ENCODE results near the gene RIMS3. TPM values are rescaled to one million over a fixed set of nuclear protein-coding genes. Genes with fewer than 3 reads are reported as not detected.

The RIMS3 gene
- total and polyA plus RNA-seq, 9 donors, result 1.3 to 12.6 (median 4.4) TPM

DNA sequence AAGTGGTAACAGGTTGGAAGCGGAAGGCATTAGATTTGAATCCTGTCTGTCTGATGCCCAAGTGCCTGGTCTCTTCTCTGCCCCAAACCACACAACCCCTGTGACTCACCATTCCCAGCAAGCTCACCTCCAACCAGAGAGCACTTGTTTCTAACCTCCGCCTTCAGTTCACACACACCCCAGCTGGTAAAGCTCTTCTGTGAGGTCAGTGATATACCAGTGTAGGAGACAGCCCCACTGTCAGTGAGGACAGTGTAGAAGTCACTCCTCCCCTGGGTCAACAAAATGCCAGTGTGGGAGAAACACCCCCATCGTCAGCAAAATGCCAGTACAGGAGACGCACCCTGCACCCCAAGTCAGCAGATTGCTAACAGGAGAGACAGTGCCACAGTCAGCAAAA, 2.6 kb downstream of the RIMS3 start:
- Histone ChIP-seq H3K4me3 (no peak overlapping the region), H3K36me3 (no peaks in the 10 kb centered on the region), H3K4me1 (ENCODE audit: insufficient read depth) (peaks cover 2% of the 10 kb centered on the region), H3K27ac (no peak overlapping the region), H3K27me3 (no peaks in the 10 kb centered on the region), H3K9me3 (no peaks in the 10 kb centered on the region)
- DNase-seq, result no peak
- WGBS, 3 donors, result 76 to 79% (median 77%) methylated on average over 4 of the region's 4 CpGs
- intact Hi-C loops (cut with DNase I), result no loop called here
- no peak for TF ChIP-seq EP300 (IDR thresholded peaks at IDR 0.05)
- TF ChIP-seq POLR2A (IDR thresholded peaks at IDR 0.05), result no peak
- TF ChIP-seq, protein P1, sequence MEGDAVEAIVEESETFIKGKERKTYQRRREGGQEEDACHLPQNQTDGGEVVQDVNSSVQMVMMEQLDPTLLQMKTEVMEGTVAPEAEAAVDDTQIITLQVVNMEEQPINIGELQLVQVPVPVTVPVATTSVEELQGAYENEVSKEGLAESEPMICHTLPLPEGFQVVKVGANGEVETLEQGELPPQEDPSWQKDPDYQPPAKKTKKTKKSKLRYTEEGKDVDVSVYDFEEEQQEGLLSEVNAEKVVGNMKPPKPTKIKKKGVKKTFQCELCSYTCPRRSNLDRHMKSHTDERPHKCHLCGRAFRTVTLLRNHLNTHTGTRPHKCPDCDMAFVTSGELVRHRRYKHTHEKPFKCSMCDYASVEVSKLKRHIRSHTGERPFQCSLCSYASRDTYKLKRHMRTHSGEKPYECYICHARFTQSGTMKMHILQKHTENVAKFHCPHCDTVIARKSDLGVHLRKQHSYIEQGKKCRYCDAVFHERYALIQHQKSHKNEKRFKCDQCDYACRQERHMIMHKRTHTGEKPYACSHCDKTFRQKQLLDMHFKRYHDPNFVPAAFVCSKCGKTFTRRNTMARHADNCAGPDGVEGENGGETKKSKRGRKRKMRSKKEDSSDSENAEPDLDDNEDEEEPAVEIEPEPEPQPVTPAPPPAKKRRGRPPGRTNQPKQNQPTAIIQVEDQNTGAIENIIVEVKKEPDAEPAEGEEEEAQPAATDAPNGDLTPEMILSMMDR (IDR thresholded peaks at IDR 0.05), result no peak

DNA sequence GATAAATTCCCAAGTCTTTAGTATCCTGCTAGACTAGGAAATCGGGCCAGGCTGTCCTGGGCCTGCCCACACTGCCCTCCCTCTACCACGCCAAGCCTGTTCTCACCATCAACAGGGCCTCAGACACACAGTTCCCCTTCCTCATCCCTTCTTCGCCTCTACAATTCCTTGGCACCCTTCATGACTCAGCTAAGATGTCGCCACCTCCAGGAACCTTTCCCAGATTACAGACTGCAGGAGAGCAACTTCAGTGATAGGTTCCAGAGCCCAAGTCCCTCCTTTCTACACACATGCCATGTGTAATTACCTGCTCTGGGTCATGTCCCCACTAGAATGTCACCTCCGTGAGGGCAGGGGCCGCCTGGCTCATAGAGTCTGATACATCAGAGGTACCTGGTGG, 3.3 kb downstream of the RIMS3 start:
- TF ChIP-seq POLR2A (IDR thresholded peaks at IDR 0.05) (no peak), EP300 (IDR thresholded peaks at IDR 0.05) (no peak)
- TF ChIP-seq, protein P1 (IDR thresholded peaks at IDR 0.05), result no peak
- H3K4me3 ChIP-seq, result no peak overlapping the region
- H3K27me3 ChIP-seq, result no peaks in the 10 kb centered on the region
- H3K9me3 ChIP-seq, result no peaks in the 10 kb centered on the region
- intact Hi-C loops (cut with DNase I), result no loop called here
- no peaks in the 10 kb centered on the region for H3K36me3 ChIP-seq
- 78 to 82% (median 81%) methylated on average over 6 of the region's 6 CpGs for WGBS, 3 donors
- peaks cover 2% of the 10 kb centered on the region for H3K4me1 ChIP-seq (ENCODE audit: insufficient read depth)
- no peak overlapping the region for H3K27ac ChIP-seq
- no peak for DNase-seq

- H3K36me3 ChIP-seq, result no peaks in the 10 kb centered on the region
- no peak overlapping the region for H3K27ac ChIP-seq
- no peak for DNase-seq
- peaks cover 2% of the 10 kb centered on the region for H3K4me1 ChIP-seq (ENCODE audit: insufficient read depth)
- WGBS, 3 donors, result 57 to 67% (median 63%) methylated on average over 5 of the region's 5 CpGs
- intact Hi-C loops (cut with DNase I), result no loop called here
- no peaks in the 10 kb centered on the region for H3K9me3 ChIP-seq
- H3K4me3 ChIP-seq, result no peak overlapping the region
- H3K27me3 ChIP-seq, result no peaks in the 10 kb centered on the region
- TF ChIP-seq, protein P1 (IDR thresholded peaks at IDR 0.05), result no peak
- no peak for TF ChIP-seq POLR2A (IDR thresholded peaks at IDR 0.05)
- no peak for TF ChIP-seq EP300 (IDR thresholded peaks at IDR 0.05)
Measured at GRCh38 chr1:40661678-40662077, 3.8 kb downstream of the RIMS3 start.

GRCh38 chr1:40659649-40659947, 5.9 kb downstream of the RIMS3 start:
- Histone ChIP-seq H3K9me3 (no peaks in the 10 kb centered on the region), H3K27ac (no peak overlapping the region), H3K4me1 (ENCODE audit: insufficient read depth) (no peaks in the 10 kb centered on the region), H3K4me3 (no peak overlapping the region), H3K36me3 (no peaks in the 10 kb centered on the region), H3K27me3 (no peaks in the 10 kb centered on the region)
- no peak for TF ChIP-seq POLR2A (IDR thresholded peaks at IDR 0.05)
- no peak for TF ChIP-seq EP300 (IDR thresholded peaks at IDR 0.05)
- TF ChIP-seq, protein P1 (IDR thresholded peaks at IDR 0.05), result no peak
- WGBS, 3 donors, result 53 to 58% (median 57%) methylated on average over 7 of the region's 7 CpGs
- intact Hi-C loops (cut with DNase I), result no loop called here
- DNase-seq, result no peak

All from ovary (tissue), 9 donors.